B cell (primary cell): ENCODE results near the gene TMEM156.

Experiments used
- CTCF ChIP-seq: fragments of 200-600 bp; IDR thresholded peaks from one replicate; pipeline ENCODE4 v1.8.0; 2022; ENCODE audit warnings: antibody characterized with exemption, mild to moderate bottlenecking
- EZH2 ChIP-seq: IDR thresholded peaks from 2 replicates; pipeline ENCODE4 v1.6.1; 2012; ENCODE audit warnings: borderline replicate concordance, low read depth, mild to moderate bottlenecking, moderate library complexity, low read length; ENCODE audit not compliant: insufficient read depth, poor library complexity, severe bottlenecking

- no peak for TF ChIP-seq CTCF
- no peak for TF ChIP-seq EZH2
These were observed 1.5 kb downstream of the TMEM156 start for GRCh38 chr4:39030725-39031124.
